ENCODE data around the gene DIAPH3. TPM values are rescaled to one million over a fixed set of nuclear protein-coding genes. Genes with fewer than 3 reads are reported as not detected.

The DIAPH3 gene
- total RNA-seq, 1 donor from 2014 or later = 0.32 TPM

GRCh38 chr13:59924256-59924655 is 239.5 kb downstream of the DIAPH3 start:
- Histone ChIP-seq H3K4me1 (no peaks in the 10 kb centered on the region), H3K36me3 (no peaks in the 10 kb centered on the region), H3K27ac (no peak overlapping the region), H3K27me3 (no peaks in the 10 kb centered on the region), H3K4me3 (no peak overlapping the region), H3K9me3 (peaks cover 0 to 5% of the 10 kb centered on the region in 2 donors)
- intact Hi-C loops (cut with DNase I) = no loop called here
- no peak for TF ChIP-seq CTCF (IDR thresholded peaks at IDR 0.05)
- no peak for DNase-seq (ENCODE audit: low spot score in 2 of 2)

GRCh38 chr13:59915252-59915651 is 248.5 kb downstream of the DIAPH3 start:
- Histone ChIP-seq H3K9me3 (no peaks in the 10 kb centered on the region), H3K36me3 (no peaks in the 10 kb centered on the region), H3K27me3 (no peaks in the 10 kb centered on the region), H3K4me3 (no peak overlapping the region), H3K4me1 (no peaks in the 10 kb centered on the region), H3K27ac (no peak overlapping the region)
- intact Hi-C loops (cut with DNase I) = no loop called here
- TF ChIP-seq CTCF (IDR thresholded peaks at IDR 0.05) = no peak
- DNase-seq (ENCODE audit: low spot score in 2 of 2) = no peak

GRCh38 chr13:59914556-59914955 is 249.2 kb downstream of the DIAPH3 start:
- Histone ChIP-seq H3K4me1 (no peaks in the 10 kb centered on the region), H3K9me3 (no peaks in the 10 kb centered on the region), H3K4me3 (no peak overlapping the region), H3K27ac (no peak overlapping the region), H3K36me3 (no peaks in the 10 kb centered on the region), H3K27me3 (no peaks in the 10 kb centered on the region)
- intact Hi-C loops (cut with DNase I) = no loop called here
- no peak for DNase-seq (ENCODE audit: low spot score in 2 of 2)
- TF ChIP-seq CTCF (IDR thresholded peaks at IDR 0.05) = no peak

- Histone ChIP-seq H3K27ac (no peak overlapping the region), H3K4me3 (no peak overlapping the region), H3K36me3 (no peaks in the 10 kb centered on the region), H3K27me3 (no peaks in the 10 kb centered on the region), H3K4me1 (no peaks in the 10 kb centered on the region), H3K9me3 (no peaks in the 10 kb centered on the region)
- DNase-seq (ENCODE audit: low spot score in 2 of 2) = no peak
- TF ChIP-seq CTCF (IDR thresholded peaks at IDR 0.05) = peak in 2 of 3 experiments; percentile 46 to 62
- intact Hi-C loops (cut with DNase I) = loop anchor here (2.0 to 5.0 kb wide), 2 partner anchors 224 to 516 kb away; no protein-coding TSS in a partner anchor
Measured at GRCh38 chr13:59906413-59907049, 257.2 kb downstream of the DIAPH3 start.

GRCh38 chr13:59901191-59901590 is 262.5 kb downstream of the DIAPH3 start:
- intact Hi-C loops (cut with DNase I) = no loop called here
- H3K4me3 ChIP-seq = no peak overlapping the region
- no peak overlapping the region for H3K27ac ChIP-seq
- DNase-seq (ENCODE audit: low spot score in 2 of 2) = no peak
- no peaks in the 10 kb centered on the region for H3K9me3 ChIP-seq
- no peaks in the 10 kb centered on the region for H3K27me3 ChIP-seq
- TF ChIP-seq CTCF (IDR thresholded peaks at IDR 0.05) = no peak
- no peaks in the 10 kb centered on the region for H3K4me1 ChIP-seq
- no peaks in the 10 kb centered on the region for H3K36me3 ChIP-seq

- Histone ChIP-seq H3K27ac (no peak overlapping the region), H3K9me3 (no peaks in the 10 kb centered on the region), H3K4me1 (no peaks in the 10 kb centered on the region), H3K4me3 (no peak overlapping the region), H3K27me3 (no peaks in the 10 kb centered on the region), H3K36me3 (no peaks in the 10 kb centered on the region)
- intact Hi-C loops (cut with DNase I) = no loop called here
- no peak for TF ChIP-seq CTCF (IDR thresholded peaks at IDR 0.05)
- no peak for DNase-seq (ENCODE audit: low spot score in 2 of 2)
Measured at GRCh38 chr13:59898066-59898465, 265.7 kb downstream of the DIAPH3 start.
